HG03095 (cell line): Measurements from ENCODE around the gene ANP32D.
A peak's percentile ranks its signal among the peaks of the same experiment; 100 is the strongest.
"Not testable (repeated sequence)": the region's sequence is repeated elsewhere in the genome, so short reads cannot be mapped to it uniquely, and the experiment has no call there.

Experiments
- ATAC-seq: cut with Tn5 transposase; IDR thresholded peaks from one replicate; pipeline ENCODE4 v1.9.1; 2021; ENCODE audit warnings: moderate library complexity; ENCODE audit not compliant: unreplicated experiment

The ANP32D gene

DNA sequence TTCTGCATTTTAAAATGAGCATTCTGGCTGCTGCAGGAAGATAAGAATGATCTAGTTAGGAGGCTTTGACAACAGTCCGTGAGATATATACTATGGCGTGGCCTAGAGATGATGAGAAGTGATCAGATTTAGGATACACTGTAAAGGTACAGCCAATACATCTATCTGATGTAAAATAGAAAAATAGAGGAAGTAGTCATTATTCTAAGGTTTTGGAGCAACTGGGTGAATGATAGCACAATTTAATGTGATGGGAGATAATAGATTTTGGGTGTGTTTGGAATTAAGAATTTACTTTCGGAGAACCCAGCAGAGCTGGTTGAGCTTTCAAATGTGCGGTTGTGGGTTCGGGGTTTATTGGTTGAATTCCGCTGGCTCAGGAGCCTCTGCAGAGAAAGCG lies at the start of gene ANP32D:
ANP32D (plus strand) TSS at position 301 of the 400 bp plus-strand sequence. CDS start 106 bp downstream, outside the sequence.
- no peak for ATAC-seq

- no peak for ATAC-seq
Measured at GRCh38 chr12:48423171-48423570, 49.2 kb upstream of the ANP32D start.

GRCh38 chr12:48424644-48425043 lies 47.7 kb upstream of the ANP32D start:
- no peak for ATAC-seq

GRCh38 chr12:48434016-48434415 lies 38.3 kb upstream of the ANP32D start:
- ATAC-seq, result not testable (repeated sequence)

GRCh38 chr12:48441069-48441468 lies 31.3 kb upstream of the ANP32D start:
- ATAC-seq, result no peak

- ATAC-seq, result no peak
Measured at GRCh38 chr12:48442179-48442847, 30.0 kb upstream of the ANP32D start.

DNA sequence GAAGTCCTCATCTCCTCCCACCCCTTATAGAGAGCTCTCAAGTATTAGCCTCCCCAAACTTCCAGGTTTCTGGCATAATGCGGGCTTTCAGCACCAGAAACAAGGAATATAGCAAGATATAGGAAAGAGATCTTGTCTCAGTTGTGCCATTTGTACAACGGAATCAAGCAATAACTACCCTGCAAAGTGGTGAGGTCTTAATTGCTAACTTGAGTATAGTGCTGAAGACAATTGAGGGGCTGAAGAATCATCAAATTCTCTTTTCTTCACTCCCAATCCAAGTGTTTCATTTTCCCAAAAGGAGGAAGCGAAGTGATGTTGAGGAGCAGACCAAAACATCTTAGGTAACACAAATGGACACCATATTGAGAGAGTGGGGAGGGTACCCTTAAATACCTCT lies 26.8 kb upstream of the ANP32D start:
- ATAC-seq, result no peak

DNA sequence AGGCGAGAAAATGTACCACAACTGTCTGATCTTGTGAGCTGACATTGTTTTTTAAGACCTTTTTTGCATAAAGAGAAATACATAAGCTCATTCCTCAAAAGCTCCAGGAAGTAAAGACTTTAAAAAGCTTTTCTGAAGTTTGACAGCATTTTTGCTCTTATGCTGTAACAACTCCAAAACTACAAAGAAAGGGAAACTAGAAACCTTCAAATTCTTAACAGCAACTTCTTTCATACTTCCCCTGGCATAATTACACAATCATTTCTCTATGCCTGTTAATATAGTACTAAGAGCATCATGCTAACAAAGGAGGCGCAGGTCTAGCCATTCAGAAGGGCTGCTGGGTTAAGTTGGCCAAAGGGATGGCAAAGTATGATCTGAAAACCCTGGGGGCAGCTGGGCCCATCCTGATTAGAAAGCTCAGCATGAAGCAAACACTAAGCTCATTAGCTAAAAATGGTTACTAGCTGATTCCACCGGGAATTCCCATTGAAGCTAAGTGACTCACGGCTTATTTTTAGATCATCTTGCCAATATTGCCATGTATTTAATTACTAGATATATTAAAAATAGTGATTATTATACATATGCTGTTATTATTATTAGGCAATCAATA lies 26.1 kb upstream of the ANP32D start:
- no peak for ATAC-seq

DNA sequence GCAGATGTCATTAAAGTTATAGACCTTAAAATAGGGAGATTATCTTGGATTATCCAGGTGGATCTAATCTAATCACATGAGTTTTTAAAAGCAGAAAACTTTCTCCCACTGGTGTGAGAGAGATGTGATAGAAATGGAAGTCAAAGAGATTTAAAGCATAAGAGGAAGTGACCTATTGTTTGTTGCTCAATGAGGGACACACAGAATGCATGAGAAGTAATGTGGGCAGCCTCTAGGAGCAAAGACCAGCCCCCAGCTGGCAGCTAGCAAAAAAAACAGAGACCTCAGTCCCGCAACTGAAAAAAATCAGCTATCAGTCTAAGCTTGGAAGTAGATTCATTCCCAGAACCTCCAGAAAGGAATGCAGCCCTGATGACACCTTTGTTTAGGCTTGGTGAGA lies 24.6 kb upstream of the ANP32D start:
- no peak for ATAC-seq

GRCh38 chr12:48451372-48451771 lies 21.0 kb upstream of the ANP32D start:
- no peak for ATAC-seq

DNA sequence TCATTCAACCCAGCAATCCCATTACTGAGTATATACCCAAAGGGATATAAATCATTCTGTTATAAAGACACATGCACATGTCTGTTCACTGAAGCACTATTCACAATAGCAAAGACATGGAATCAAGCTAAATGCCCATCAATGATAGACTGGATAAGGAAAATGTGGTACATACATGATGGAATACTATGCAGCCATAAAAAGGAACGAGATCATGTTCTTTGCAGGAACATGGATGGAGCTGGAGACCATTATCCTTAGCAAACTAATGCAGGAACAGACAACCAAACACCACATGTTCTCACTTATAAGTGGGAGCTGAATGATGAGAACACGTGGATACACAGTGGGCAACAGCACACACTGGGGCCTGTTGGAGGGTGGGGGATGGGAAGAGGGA lies 19.4 kb upstream of the ANP32D start:
- ATAC-seq, result not testable (repeated sequence)

DNA sequence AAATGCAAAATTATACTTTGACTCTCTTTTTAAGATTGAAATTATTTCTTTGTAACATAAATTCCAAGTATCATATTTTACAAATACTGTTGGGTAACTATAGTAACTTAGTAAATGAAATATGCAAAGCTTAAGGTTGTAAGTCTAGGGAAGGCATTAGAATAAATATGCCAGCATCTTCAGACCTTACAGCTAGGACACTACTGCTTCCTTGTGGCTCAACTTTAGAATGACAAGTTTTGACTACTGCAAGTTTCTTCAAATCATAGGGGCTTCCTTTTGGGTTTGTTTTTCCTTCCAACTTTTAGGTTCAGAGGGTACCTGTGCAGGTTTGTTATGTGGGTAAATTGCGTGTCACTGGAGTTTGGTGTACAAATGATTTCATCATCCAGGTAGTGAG lies 17.7 kb upstream of the ANP32D start:
- ATAC-seq, result no peak

- no peak for ATAC-seq
Measured at GRCh38 chr12:48455116-48455515, 17.2 kb upstream of the ANP32D start.

- no peak for ATAC-seq
Measured at GRCh38 chr12:48459259-48459658, 13.1 kb upstream of the ANP32D start.

- ATAC-seq, result not testable (repeated sequence)
Measured at GRCh38 chr12:48469027-48469426, 3.3 kb upstream of the ANP32D start.

GRCh38 chr12:48473061-48473460 lies 702 bp downstream of the ANP32D start:
- ATAC-seq, result no peak

- not testable (repeated sequence) for ATAC-seq
Measured at GRCh38 chr12:48474497-48474896, 2.1 kb downstream of the ANP32D start.

- ATAC-seq, result no peak
Measured at GRCh38 chr12:48482198-48482597, 9.8 kb downstream of the ANP32D start, which contains the start of gene C12orf54. C12orf54 (plus strand) TSS chr12:48482498; CDS start chr12:48483297, 799 bp downstream.

GRCh38 chr12:48482930-48483329 lies 10.6 kb downstream of the ANP32D start:
- no peak for ATAC-seq

GRCh38 chr12:48486261-48486660 lies 13.9 kb downstream of the ANP32D start:
- no peak for ATAC-seq

- no peak for ATAC-seq
Measured at GRCh38 chr12:48486679-48487078, 14.3 kb downstream of the ANP32D start.

GRCh38 chr12:48489012-48489411 lies 16.7 kb downstream of the ANP32D start:
- peak; percentile 98 for ATAC-seq

DNA sequence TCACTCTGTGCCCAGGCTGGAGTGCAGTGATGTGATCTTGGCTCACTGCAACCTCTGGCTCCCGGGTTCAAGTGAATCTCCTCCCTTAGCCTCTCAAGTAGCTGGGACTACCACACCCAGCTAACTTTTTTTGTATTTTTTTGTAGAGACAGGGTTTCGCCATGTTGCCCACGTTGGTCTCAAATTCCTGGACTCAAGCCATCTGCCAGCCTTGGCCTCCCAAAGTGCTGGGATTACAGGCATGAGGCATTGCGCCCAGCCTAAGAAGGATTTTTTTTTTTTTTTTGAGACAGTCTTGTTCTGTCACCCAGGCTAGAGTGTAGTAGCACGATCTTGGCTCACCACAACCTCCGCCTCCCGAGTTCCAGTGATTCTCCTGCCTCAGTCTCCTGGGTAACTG lies 17.1 kb downstream of the ANP32D start:
- ATAC-seq, result not testable (repeated sequence)
